ENCODE data around the gene PRKAG1.
A peak's percentile ranks its signal among the peaks of the same experiment; 100 is the strongest.

Gene PRKAG1

GRCh38 chr12:49015196-49015595 is 3.4 kb downstream of the PRKAG1 start:
- H3K4me3 ChIP-seq (ENCODE audit: low read depth, low read length) = no peak overlapping the region

- no peak overlapping the region for H3K4me3 ChIP-seq (ENCODE audit: low read depth, low read length)
Measured at GRCh38 chr12:49014547-49014946, 4.0 kb downstream of the PRKAG1 start.

- no peak overlapping the region for H3K4me3 ChIP-seq (ENCODE audit: low read depth, low read length)
Measured at GRCh38 chr12:49013428-49013827, 5.1 kb downstream of the PRKAG1 start.

- H3K4me3 ChIP-seq (ENCODE audit: low read depth, low read length) = no peak overlapping the region
Measured at GRCh38 chr12:49012739-49013138, 5.8 kb downstream of the PRKAG1 start.

- H3K4me3 ChIP-seq (ENCODE audit: low read depth, low read length) = no peak overlapping the region
Measured at GRCh38 chr12:49010092-49010668, 8.4 kb downstream of the PRKAG1 start.

- H3K4me3 ChIP-seq (ENCODE audit: low read depth, low read length) = no peak overlapping the region
Measured at GRCh38 chr12:49008943-49009342, 9.6 kb downstream of the PRKAG1 start.

GRCh38 chr12:49000346-49000745 is 18.2 kb downstream of the PRKAG1 start:
- no peak overlapping the region for H3K4me3 ChIP-seq (ENCODE audit: low read depth, low read length)

GRCh38 chr12:48999371-49000131 is 19.0 kb downstream of the PRKAG1 start, which contains the start of gene DDN:
DDN (minus strand) TSS chr12:48999375; CDS start chr12:48999287, 88 bp downstream.
- peak within 1 kb of the TSS; percentile 30 for H3K4me3 ChIP-seq (ENCODE audit: low read depth, low read length)

GRCh38 chr12:48998497-48999353 is 19.9 kb downstream of the PRKAG1 start:
- H3K4me3 ChIP-seq (ENCODE audit: low read depth, low read length) = peak overlapping the region; percentile 30

- peak overlapping the region; percentile 30 for H3K4me3 ChIP-seq (ENCODE audit: low read depth, low read length)
Measured at GRCh38 chr12:48997719-48998496, 20.7 kb downstream of the PRKAG1 start.

- H3K4me3 ChIP-seq (ENCODE audit: low read depth, low read length) = no peak overlapping the region
Measured at GRCh38 chr12:48996794-48997718, 21.5 kb downstream of the PRKAG1 start.

GRCh38 chr12:48995086-48995879 is 23.3 kb downstream of the PRKAG1 start:
- no peak overlapping the region for H3K4me3 ChIP-seq (ENCODE audit: low read depth, low read length)

- no peak overlapping the region for H3K4me3 ChIP-seq (ENCODE audit: low read depth, low read length)
Measured at GRCh38 chr12:48994224-48995085, 24.1 kb downstream of the PRKAG1 start.

- H3K4me3 ChIP-seq (ENCODE audit: low read depth, low read length) = no peak overlapping the region
Measured at GRCh38 chr12:48993787-48994186, 24.8 kb downstream of the PRKAG1 start.

GRCh38 chr12:48991247-48992050 is 27.1 kb downstream of the PRKAG1 start:
- no peak overlapping the region for H3K4me3 ChIP-seq (ENCODE audit: low read depth, low read length)

- no peak overlapping the region for H3K4me3 ChIP-seq (ENCODE audit: low read depth, low read length)
Measured at GRCh38 chr12:48990552-48990951, 28.0 kb downstream of the PRKAG1 start.

GRCh38 chr12:48988030-48988649 is 30.4 kb downstream of the PRKAG1 start:
- no peak overlapping the region for H3K4me3 ChIP-seq (ENCODE audit: low read depth, low read length)
